Stimulated activated CD8-positive, alpha-beta memory T cell treated with anti-CD3 and anti-CD28 coated beads, Interleukin-7, amount 100 ng/mL, for 4 hours (primary cell): ENCODE data around the gene CD69.
"Not testable (repeated sequence)": the region's sequence is repeated elsewhere in the genome, so short reads cannot be mapped to it uniquely, and the experiment has no call there.

ENCODE experiments used
- DNase-seq, 2 donors: peaks; one replicate each; pipeline ENCODE4 v3.0.0-alpha.2; 2020; ENCODE audit warnings: low read depth in 2 of 2

Gene CD69

GRCh38 chr12:9719790-9720189 lies 40.9 kb downstream of the CD69 start:
- no peak for DNase-seq

- no peak for DNase-seq
These were observed 41.7 kb downstream of the CD69 start for GRCh38 chr12:9718968-9719367.

DNA sequence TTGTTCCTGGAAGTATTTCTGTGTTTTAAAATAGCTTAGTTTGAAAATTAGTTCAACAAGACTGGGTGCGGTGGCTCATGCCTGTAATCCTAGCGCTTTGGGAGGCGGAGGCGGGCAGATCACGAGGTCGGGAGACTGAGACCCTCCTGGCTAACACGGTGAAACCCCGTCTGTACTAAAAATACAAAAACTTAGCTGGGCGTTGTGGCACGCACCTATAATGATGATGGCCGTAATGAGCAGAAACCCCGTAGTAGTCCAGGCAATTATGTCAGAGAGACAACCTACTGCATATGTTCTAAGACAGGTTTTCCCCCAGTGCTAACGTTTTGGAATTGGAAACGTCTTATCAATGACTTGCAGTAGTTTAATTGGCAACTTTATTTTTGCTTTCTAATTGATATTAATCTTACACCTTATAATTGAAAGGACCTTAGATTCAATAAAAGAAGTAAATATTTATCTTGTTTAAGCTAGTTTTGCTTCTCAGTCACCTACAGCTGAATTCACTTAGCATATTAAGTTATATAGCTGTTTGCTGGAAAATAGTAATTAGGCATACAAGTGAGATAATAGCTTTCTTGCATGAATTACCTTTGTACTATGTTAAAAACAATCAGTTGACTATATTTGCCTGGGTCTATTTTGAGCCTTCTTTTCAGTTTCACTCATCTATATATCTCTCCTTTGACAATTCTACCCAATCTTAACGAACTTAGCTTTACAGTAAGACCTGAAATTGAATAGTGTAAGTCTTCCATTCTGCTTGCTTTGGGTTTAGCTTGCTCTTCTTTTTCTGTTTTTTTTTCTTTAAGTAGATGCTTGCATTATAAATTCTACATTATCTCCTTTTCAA lies 43.4 kb downstream of the CD69 start:
- DNase-seq, result no peak

DNA sequence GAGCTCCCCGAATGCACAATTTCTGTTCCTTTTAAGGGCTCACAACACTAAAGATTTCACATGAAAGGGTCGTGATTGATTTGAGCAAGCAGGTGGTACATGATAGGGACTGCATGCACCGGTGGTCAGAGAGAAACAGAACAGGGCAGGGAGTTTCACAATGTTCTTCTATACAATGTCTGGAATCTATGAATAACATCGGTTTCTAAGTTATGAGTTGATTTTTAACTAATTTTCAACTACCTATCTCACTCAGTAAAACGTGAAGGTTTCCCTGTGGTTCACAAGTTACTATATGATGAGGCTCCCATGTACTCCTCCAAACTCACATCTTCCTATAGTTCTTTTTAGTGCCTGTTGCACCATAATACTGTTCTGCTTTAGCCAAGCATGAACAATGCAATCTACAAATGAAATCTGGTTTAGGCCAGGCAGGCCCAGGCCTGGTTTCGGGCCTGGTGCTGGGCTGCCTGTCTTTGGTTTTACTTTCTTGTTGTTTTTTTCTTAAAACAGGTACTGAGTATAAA lies 47.6 kb downstream of the CD69 start:
- not testable (repeated sequence) for DNase-seq

DNA sequence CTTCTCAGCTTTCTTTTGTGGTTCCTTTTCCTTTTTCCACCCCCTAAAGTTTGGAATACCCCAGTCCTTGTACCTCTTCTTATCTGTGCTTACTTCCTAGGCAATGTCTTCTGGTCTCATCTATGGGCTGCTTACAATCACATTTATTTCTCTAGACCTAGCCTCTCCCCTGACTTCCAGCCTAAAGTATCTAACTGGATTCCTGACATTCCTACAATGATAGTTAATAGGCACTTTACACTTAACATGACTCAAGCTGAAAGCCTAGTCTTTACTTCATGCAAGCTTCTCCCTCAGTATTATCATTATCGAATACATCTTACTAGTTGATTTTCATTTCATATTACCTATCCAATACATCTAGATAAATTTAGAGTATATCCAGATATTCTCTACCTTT lies 49.0 kb downstream of the CD69 start:
- no peak for DNase-seq

GRCh38 chr12:9710584-9711375 lies 49.9 kb downstream of the CD69 start:
- no peak for DNase-seq

DNA sequence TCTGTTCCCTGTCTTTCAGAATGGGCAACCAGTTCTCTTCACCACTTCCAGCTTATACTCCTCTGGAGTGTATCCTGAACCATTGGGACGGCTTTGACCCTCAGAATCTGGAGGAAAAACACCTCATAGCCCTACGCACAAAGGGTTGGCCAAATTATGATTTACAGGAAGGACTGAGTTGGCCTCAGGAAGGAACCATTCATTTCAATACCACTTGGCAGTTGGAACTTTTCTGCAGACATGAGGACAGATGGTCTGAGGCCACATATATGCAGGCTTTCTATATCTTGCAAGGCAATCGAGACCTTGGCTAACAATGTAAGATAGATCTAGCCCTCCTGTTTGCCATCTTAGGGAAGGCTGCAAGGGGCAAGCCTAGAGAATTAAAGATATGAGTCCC lies 51.8 kb downstream of the CD69 start:
- DNase-seq, result no peak

DNA sequence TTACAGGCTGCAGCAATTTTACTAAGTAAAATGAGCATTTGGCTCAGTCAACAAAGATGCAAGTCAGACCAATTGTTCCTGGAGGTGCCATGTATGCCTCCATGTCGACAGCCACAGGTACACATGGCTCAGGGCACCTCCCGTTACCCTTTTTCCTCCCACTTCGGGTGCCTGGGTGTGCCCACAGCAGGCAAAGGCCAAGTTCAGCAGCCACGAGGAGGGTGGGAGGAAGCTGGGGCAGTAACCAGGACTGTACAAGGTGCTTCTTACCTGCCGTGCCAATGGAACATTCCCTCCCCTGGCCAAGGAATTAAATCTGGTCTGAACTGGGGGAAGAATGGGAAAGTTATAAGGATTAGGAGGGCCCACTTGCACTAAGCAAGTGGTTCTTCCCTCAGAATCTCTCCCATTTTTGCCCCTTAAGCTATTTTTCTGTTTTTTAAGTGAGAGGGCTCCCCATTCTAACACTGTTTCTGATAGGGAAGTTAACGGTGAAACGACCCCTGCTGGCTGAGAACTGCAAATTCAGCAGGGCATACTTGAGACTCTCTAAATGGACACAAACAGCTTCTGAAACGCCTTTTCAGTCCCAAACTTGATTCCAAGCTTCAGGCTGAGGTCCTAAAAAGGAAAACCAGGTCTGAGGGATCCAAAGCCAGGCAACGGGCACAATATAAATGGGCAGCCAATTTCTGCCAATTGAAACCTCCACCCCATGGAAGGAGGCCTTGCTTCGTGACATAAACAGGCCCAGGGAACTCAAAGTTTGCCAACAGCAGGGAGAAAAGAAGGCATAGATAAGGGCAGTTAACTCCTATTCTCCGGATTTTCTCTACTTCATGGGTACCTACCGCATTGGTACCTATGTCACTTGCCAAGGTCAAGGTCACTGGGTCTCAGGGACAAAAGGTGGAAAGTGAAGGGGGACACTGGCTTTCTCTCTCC lies 52.6 kb downstream of the CD69 start:
- peak; percentile 53 to 54 for DNase-seq

- DNase-seq, result no peak
These were observed 53.3 kb downstream of the CD69 start for GRCh38 chr12:9707356-9707755.

DNA sequence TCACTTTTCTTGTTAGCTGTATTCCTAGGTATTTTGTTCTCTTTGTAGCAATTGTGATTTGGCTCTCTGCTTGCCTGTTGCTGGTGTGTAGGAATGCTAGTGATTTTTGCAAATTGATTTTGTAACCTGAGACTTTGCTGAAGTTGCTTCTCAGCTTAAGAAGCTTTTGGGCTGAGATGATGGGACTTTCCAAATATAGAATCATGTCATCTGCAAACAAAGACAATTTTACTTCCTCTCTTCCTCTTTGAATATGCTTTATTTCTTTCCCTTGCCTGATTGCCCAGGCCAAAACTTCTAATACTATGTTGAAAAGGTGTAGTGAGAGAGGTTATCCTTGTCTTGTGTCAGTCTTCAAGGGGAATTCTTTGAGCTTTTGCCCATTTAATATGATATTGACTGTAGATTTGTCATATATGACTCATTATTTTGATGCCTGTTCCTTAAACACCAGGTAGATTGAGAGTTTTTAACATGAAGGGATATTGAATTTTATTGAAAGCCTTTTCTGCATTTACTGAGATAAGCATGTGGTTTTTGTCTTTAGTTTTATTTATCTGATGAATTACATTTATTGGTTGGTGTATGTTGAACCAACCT lies 54.5 kb downstream of the CD69 start:
- DNase-seq, result no peak

- DNase-seq, result not testable (repeated sequence)
These were observed 56.1 kb downstream of the CD69 start for GRCh38 chr12:9704561-9704960.
